ENCODE results near the gene ATP6V1G1. TPM values are rescaled to one million over a fixed set of nuclear protein-coding genes. Genes with fewer than 3 reads are reported as not detected.

The ATP6V1G1 gene
- total and polyA plus RNA-seq, 2 experiments from 2014 or later, result 166 to 509 TPM

GRCh38 chr9:114560956-114561355 lies 26.6 kb upstream of the ATP6V1G1 start:
- Mint-ChIP-seq H3K4me1 (no peaks in the 10 kb centered on the region; the same call in 2 of the 3 replicates), H3K27ac (no peak overlapping the region), H3K27me3 (ENCODE audit: insufficient read depth, low read depth, poor library complexity) (no peaks in the 10 kb centered on the region), H3K36me3 (ENCODE audit: low read depth) (peaks cover 4% of the 10 kb centered on the region; the same call in 1 of the 3 replicates), H3K4me3 (no peak overlapping the region), H3K9me3 (peaks cover 3% of the 10 kb centered on the region; the same call in 1 of the 3 replicates)
- H3K4me1 ChIP-seq (ENCODE audit: insufficient read depth), result no peaks in the 10 kb centered on the region
- no peaks in the 10 kb centered on the region for H3K36me3 ChIP-seq (ENCODE audit: insufficient read depth)
- H3K9me2 ChIP-seq (ENCODE audit: insufficient read depth), result no peaks in the 10 kb centered on the region
- no peak overlapping the region for H3K4me2 ChIP-seq
- 0 out of 2 replicates have a peak, but pooled peaks cover 3% of the 10 kb centered on the region for H3F3A ChIP-seq (replicated peaks; ENCODE audit: low read depth)
- no peak overlapping the region for H3K4me3 ChIP-seq
- no peaks in the 10 kb centered on the region for H3K79me2 ChIP-seq (replicated peaks; ENCODE audit: insufficient read depth)
- H4K20me1 ChIP-seq (replicated peaks; ENCODE audit: insufficient read depth), result no peaks in the 10 kb centered on the region
- no peak overlapping the region for H3K27ac ChIP-seq (ENCODE audit: low read depth)
- no peak overlapping the region for H2AFZ ChIP-seq
- no peak for ATAC-seq
- H3K27me3 ChIP-seq (ENCODE audit: insufficient read depth), result no peaks in the 10 kb centered on the region
- DNase-seq (ENCODE audit: low spot score), result no peak
- TF ChIP-seq ZNF331 (CRISPR knock-in tag; IDR thresholded peaks at IDR 0.05; ENCODE audit: low read depth) (no peak), ZNF462 (CRISPR knock-in tag; IDR thresholded peaks at IDR 0.05) (no peak)
- TF ChIP-seq, protein P1, sequence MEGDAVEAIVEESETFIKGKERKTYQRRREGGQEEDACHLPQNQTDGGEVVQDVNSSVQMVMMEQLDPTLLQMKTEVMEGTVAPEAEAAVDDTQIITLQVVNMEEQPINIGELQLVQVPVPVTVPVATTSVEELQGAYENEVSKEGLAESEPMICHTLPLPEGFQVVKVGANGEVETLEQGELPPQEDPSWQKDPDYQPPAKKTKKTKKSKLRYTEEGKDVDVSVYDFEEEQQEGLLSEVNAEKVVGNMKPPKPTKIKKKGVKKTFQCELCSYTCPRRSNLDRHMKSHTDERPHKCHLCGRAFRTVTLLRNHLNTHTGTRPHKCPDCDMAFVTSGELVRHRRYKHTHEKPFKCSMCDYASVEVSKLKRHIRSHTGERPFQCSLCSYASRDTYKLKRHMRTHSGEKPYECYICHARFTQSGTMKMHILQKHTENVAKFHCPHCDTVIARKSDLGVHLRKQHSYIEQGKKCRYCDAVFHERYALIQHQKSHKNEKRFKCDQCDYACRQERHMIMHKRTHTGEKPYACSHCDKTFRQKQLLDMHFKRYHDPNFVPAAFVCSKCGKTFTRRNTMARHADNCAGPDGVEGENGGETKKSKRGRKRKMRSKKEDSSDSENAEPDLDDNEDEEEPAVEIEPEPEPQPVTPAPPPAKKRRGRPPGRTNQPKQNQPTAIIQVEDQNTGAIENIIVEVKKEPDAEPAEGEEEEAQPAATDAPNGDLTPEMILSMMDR (conservative IDR thresholded peaks at IDR 0.05; ENCODE audit: low read depth in 2 of 2), result no peak

- Histone ChIP-seq H3K36me3 (ENCODE audit: insufficient read depth) (no peaks in the 10 kb centered on the region), H3K79me2 (replicated peaks; ENCODE audit: insufficient read depth) (no peaks in the 10 kb centered on the region), H3K9me2 (ENCODE audit: insufficient read depth) (no peaks in the 10 kb centered on the region), H3K4me2 (no peak overlapping the region), H2AFZ (peak overlapping the region; percentile 49; the same call in 1 of the 2 replicates), H3K4me3 (no peak overlapping the region), H3K27ac (ENCODE audit: low read depth) (no peak overlapping the region), H3F3A (replicated peaks; ENCODE audit: low read depth) (0 out of 2 replicates have a peak, but pooled peaks cover 3% of the 10 kb centered on the region), H3K4me1 (ENCODE audit: insufficient read depth) (no peaks in the 10 kb centered on the region), H3K27me3 (ENCODE audit: insufficient read depth) (no peaks in the 10 kb centered on the region), H4K20me1 (replicated peaks; ENCODE audit: insufficient read depth) (no peaks in the 10 kb centered on the region)
- Mint-ChIP-seq H3K9me3 (peaks cover under 1% of the 10 kb centered on the region; the same call in 1 of the 3 replicates), H3K36me3 (ENCODE audit: low read depth) (peaks cover under 1% of the 10 kb centered on the region; the same call in 1 of the 3 replicates), H3K4me3 (no peak overlapping the region), H3K27ac (no peak overlapping the region), H3K4me1 (no peaks in the 10 kb centered on the region; the same call in 2 of the 3 replicates), H3K27me3 (ENCODE audit: insufficient read depth, low read depth, poor library complexity) (peaks cover 3% of the 10 kb centered on the region)
- ATAC-seq (no peak), DNase-seq (ENCODE audit: low spot score) (no peak)
- TF ChIP-seq ZNF331 (CRISPR knock-in tag; IDR thresholded peaks at IDR 0.05; ENCODE audit: low read depth), result no peak
- TF ChIP-seq POLR2AphosphoS5 (IDR thresholded peaks at IDR 0.05; ENCODE audit: low read depth), result no peak
- no peak for TF ChIP-seq EZH2 (IDR thresholded peaks at IDR 0.05; ENCODE audit: low read depth, unreplicated experiment)
- TF ChIP-seq CREB1 (CRISPR knock-in tag; IDR thresholded peaks at IDR 0.05; ENCODE audit: low read depth), result no peak
- TF ChIP-seq, protein P1 (conservative IDR thresholded peaks at IDR 0.05; ENCODE audit: low read depth in 2 of 2), result no peak
- TF ChIP-seq, protein P2, sequence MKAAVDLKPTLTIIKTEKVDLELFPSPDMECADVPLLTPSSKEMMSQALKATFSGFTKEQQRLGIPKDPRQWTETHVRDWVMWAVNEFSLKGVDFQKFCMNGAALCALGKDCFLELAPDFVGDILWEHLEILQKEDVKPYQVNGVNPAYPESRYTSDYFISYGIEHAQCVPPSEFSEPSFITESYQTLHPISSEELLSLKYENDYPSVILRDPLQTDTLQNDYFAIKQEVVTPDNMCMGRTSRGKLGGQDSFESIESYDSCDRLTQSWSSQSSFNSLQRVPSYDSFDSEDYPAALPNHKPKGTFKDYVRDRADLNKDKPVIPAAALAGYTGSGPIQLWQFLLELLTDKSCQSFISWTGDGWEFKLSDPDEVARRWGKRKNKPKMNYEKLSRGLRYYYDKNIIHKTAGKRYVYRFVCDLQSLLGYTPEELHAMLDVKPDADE (IDR thresholded peaks at IDR 0.05), result no peak
Observed at GRCh38 chr9:114561771-114562170, 25.8 kb upstream of the ATP6V1G1 start.
